GM12878 (cell line): ENCODE results near the gene PSPN. TPM values are rescaled to one million over a fixed set of nuclear protein-coding genes. Genes with fewer than 3 reads are reported as not detected.

Experiments used
- ATF7 ChIP-seq: fragments of 450-650 bp; IDR thresholded peaks from 2 replicates; pipeline ENCODE4 v1.6.1; 2016; ENCODE audit warnings: low read depth, mild to moderate bottlenecking
- BMI1 ChIP-seq: fragments of 450-650 bp; IDR thresholded peaks from 2 replicates; pipeline ENCODE4 v1.6.1; 2016; ENCODE audit warnings: mild to moderate bottlenecking, moderate library complexity, borderline replicate concordance
- CBFB ChIP-seq: IDR thresholded peaks from 2 replicates; pipeline ENCODE4 v1.6.1; 2016; ENCODE audit warnings: antibody characterized with exemption, low read depth
- CEBPB ChIP-seq, 2 experiments: fragments of 150-350 bp in 1 of 2; IDR thresholded peaks; 2 replicates each; pipeline ENCODE4 v1.6.1; 2012 to 2014; ENCODE audit warnings: low read depth in 2 of 2, low read length in 2 of 2, borderline replicate concordance in 1 of 2, inconsistent platforms in 1 of 2
- CREB1 ChIP-seq: IDR thresholded peaks from 2 replicates; pipeline ENCODE4 v1.6.1; 2012; ENCODE audit warnings: low read depth, mild to moderate bottlenecking, inconsistent platforms
- IRF3 ChIP-seq: fragments of 450-650 bp; IDR thresholded peaks from 2 replicates; pipeline ENCODE4 v1.6.1; 2014; ENCODE audit warnings: mild to moderate bottlenecking
- KLF5 ChIP-seq: fragments of 450-650 bp; IDR thresholded peaks from 2 replicates; pipeline ENCODE4 v1.6.1; 2014; ENCODE audit warnings: mild to moderate bottlenecking; ENCODE audit not compliant: partially characterized antibody
- LARP7 ChIP-seq: fragments of 450-650 bp; IDR thresholded peaks from 2 replicates; pipeline ENCODE4 v1.6.1; 2017; ENCODE audit warnings: mild to moderate bottlenecking
- NFXL1 ChIP-seq: fragments of 450-650 bp; IDR thresholded peaks from 2 replicates; pipeline ENCODE4 v1.6.1; 2017; ENCODE audit warnings: antibody characterized with exemption, mild to moderate bottlenecking, borderline replicate concordance
- NKRF ChIP-seq: fragments of 450-650 bp; conservative IDR thresholded peaks from 2 replicates; pipeline ENCODE4 v1.6.1; 2017; ENCODE audit warnings: mild to moderate bottlenecking, moderate library complexity
- PML ChIP-seq: IDR thresholded peaks from 2 replicates; pipeline ENCODE4 v1.6.1; 2012; ENCODE audit warnings: low read length, inconsistent platforms
- RBBP5 ChIP-seq: fragments of 200-600 bp; sonication (generic); conservative IDR thresholded peaks from 2 replicates; pipeline ENCODE4 v1.6.1; 2016
- RCOR1 ChIP-seq: conservative IDR thresholded peaks from 2 replicates; pipeline ENCODE4 v1.6.1; 2012; ENCODE audit warnings: low read depth, low read length, improper control_type of control experiment
- SP1 ChIP-seq: IDR thresholded peaks from one replicate; pipeline ENCODE4 v1.6.1; 2011; ENCODE audit warnings: low read depth, low read length
- SREBF2 ChIP-seq: IDR thresholded peaks from 2 replicates; pipeline ENCODE4 v1.6.1; 2012; ENCODE audit warnings: mild to moderate bottlenecking, low read length
- SUPT20H ChIP-seq: IDR thresholded peaks from 2 replicates; pipeline ENCODE4 v1.6.1; 2011; ENCODE audit warnings: low read depth, mild to moderate bottlenecking, low read length, moderate library complexity, borderline replicate concordance; ENCODE audit not compliant: control insufficient read depth
- TARDBP ChIP-seq: IDR thresholded peaks from 2 replicates; pipeline ENCODE4 v1.6.1; 2016; ENCODE audit warnings: borderline replicate concordance
- TBL1XR1 ChIP-seq: IDR thresholded peaks from 2 replicates; pipeline ENCODE4 v1.6.1; 2012; ENCODE audit warnings: low read depth, low read length, improper control_type of control experiment
- TCF12 ChIP-seq: IDR thresholded peaks from 2 replicates; pipeline ENCODE4 v1.6.1; 2011; ENCODE audit warnings: low read depth, mild to moderate bottlenecking, low read length
- TCF3 ChIP-seq: IDR thresholded peaks from 2 replicates; pipeline ENCODE4 v1.6.1; 2012; ENCODE audit warnings: low read depth, mild to moderate bottlenecking, low read length, borderline replicate concordance; ENCODE audit not compliant: insufficient read depth
- ZNF592 ChIP-seq: fragments of 450-650 bp; IDR thresholded peaks from 2 replicates; pipeline ENCODE4 v1.6.1; 2017; ENCODE audit warnings: mild to moderate bottlenecking, moderate library complexity
- polyA plus RNA-seq, 11 experiments: library from polyadenylated mRNA; depleted of rRNA in 4 of 11; unstranded in 6 of 11; stranded (reverse) in 5 of 11; fragments of >200 nt; fragmentation: Nextera tagmentation in 4 of 11; fragmentation: Illumina TruSeq in 1 of 11; extraction: Ambion mirVana in 4 of 11; extraction: Trizol in 1 of 11; gene quantifications; 1 replicate in 1 of 11; 2 replicates in 10 of 11; pipeline versions ENCODE4 v1.2.1 to v1.2.3, GENCODE V29; 2011 to 2016; ENCODE audit warnings: inconsistent platforms in 2 of 11, missing spikeins in 2 of 11, low read depth in 1 of 11
- total RNA-seq, 4 experiments: library from RNA; depleted of rRNA in 3 of 4; stranded (reverse); fragments of >200 nt in 3 of 4; fragmentation: Illumina TruSeq in 1 of 4; extraction: Trizol in 1 of 4; gene quantifications; 2 replicates each; pipeline versions ENCODE4 v1.2.1 to v1.2.3, GENCODE V29; 2013 to 2021
- TF ChIP-seq, protein P1 (sequence below): IDR thresholded peaks from 2 replicates; pipeline ENCODE4 v1.6.1; 2012; ENCODE audit warnings: low read length, inconsistent platforms

Gene PSPN
- total and polyA plus RNA-seq, 10 of the 15 experiments (the other 5 are each of a cell fraction or from before 2014, with no cell fraction given): 0.27 to 1.2 (median 0.66) TPM

GRCh38 chr19:6372594-6373095 is 3.1 kb downstream of the PSPN start, which contains the start of gene ALKBH7 (continued):
- TF ChIP-seq CBFB (no peak), IRF3 (peak; percentile 100), TARDBP (no peak), ZNF592 (no peak), TBL1XR1 (0 out of 2 replicates have a peak, but pooled peaks have one; percentile 30), BMI1 (no peak), ATF7 (no peak; the same call in 1 of the 2 replicates), RBBP5 (no peak), CREB1 (peak; percentile 65), SREBF2 (no peak), TCF12 (no peak), SP1 (peak; percentile 99), NKRF (peak; percentile 89), LARP7 (peak; percentile 85), PML (no peak), RCOR1 (no peak), SUPT20H (no peak), NFXL1 (no peak), CEBPB (IDR thresholded peaks at IDR 0.05; ENCODE audit: borderline replicate concordance in 1 of 2, low read depth in 2 of 2, low read length in 2 of 2) (no peak), KLF5 (peak; percentile 96), TCF3 (no peak)
- TF ChIP-seq, protein P1, sequence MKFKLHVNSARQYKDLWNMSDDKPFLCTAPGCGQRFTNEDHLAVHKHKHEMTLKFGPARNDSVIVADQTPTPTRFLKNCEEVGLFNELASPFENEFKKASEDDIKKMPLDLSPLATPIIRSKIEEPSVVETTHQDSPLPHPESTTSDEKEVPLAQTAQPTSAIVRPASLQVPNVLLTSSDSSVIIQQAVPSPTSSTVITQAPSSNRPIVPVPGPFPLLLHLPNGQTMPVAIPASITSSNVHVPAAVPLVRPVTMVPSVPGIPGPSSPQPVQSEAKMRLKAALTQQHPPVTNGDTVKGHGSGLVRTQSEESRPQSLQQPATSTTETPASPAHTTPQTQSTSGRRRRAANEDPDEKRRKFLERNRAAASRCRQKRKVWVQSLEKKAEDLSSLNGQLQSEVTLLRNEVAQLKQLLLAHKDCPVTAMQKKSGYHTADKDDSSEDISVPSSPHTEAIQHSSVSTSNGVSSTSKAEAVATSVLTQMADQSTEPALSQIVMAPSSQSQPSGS: no peak
